H1 (cell line): Measurements from ENCODE around the gene ADAM22.

ENCODE experiments used
- BCL11A ChIP-seq, 2 experiments: IDR thresholded peaks; one replicate each; pipeline ENCODE4 v1.6.1; 2011; ENCODE audit warnings: low read depth in 2 of 2, low read length in 2 of 2, mild to moderate bottlenecking in 2 of 2
- CHD2 ChIP-seq: IDR thresholded peaks from 2 replicates; pipeline ENCODE4 v1.6.1; 2012; ENCODE audit warnings: low read length, improper control_type of control experiment
- EP300 ChIP-seq, 2 experiments: IDR thresholded peaks; 1 replicate in 1 of 2; 2 replicates in 1 of 2; pipeline ENCODE4 v1.6.1; 2011 to 2012; ENCODE audit warnings: low read depth in 2 of 2, low read length in 2 of 2, mild to moderate bottlenecking in 2 of 2, borderline replicate concordance in 1 of 2, inconsistent platforms in 1 of 2, moderate library complexity in 1 of 2
- EZH2 ChIP-seq: fragments of 200-600 bp; sonication (generic); IDR thresholded peaks from 2 replicates; pipeline ENCODE4 v1.7.1; 2012; ENCODE audit warnings: low read depth, mild to moderate bottlenecking, moderate library complexity, low read length, inconsistent platforms; ENCODE audit not compliant: severe bottlenecking
- POLR2A ChIP-seq, 2 experiments: IDR thresholded peaks; 1 replicate in 1 of 2; 2 replicates in 1 of 2; pipeline ENCODE4 v1.6.1; 2011; ENCODE audit warnings: low read depth in 2 of 2, low read length in 2 of 2, mild to moderate bottlenecking in 2 of 2; ENCODE audit errors: control extremely low read depth in 1 of 2
- POLR2AphosphoS5 ChIP-seq: IDR thresholded peaks from 2 replicates; pipeline ENCODE4 v1.6.1; 2011; ENCODE audit warnings: low read depth, low read length
- POU5F1 ChIP-seq: IDR thresholded peaks from 2 replicates; pipeline ENCODE4 v1.6.1; 2011; ENCODE audit warnings: low read depth, mild to moderate bottlenecking, low read length, moderate library complexity
- RAD21 ChIP-seq, 2 experiments: IDR thresholded peaks in 1 of 2; conservative IDR thresholded peaks in 1 of 2; 2 replicates each; pipeline ENCODE4 v1.6.1; 2011; ENCODE audit warnings: low read depth in 2 of 2, low read length in 2 of 2, improper control_type of control experiment in 1 of 2, inconsistent platforms in 1 of 2, mild to moderate bottlenecking in 1 of 2, moderate library complexity in 1 of 2
- RXRA ChIP-seq: IDR thresholded peaks from 2 replicates; pipeline ENCODE4 v1.6.1; 2011; ENCODE audit warnings: low read depth, mild to moderate bottlenecking, low read length, moderate library complexity; ENCODE audit not compliant: insufficient read depth
- SP1 ChIP-seq: IDR thresholded peaks from 2 replicates; pipeline ENCODE4 v1.6.1; 2011; ENCODE audit warnings: low read depth, low read length
- TAF1 ChIP-seq: IDR thresholded peaks from 2 replicates; pipeline ENCODE4 v1.6.1; 2011; ENCODE audit warnings: mild to moderate bottlenecking, low read depth, low read length
- TF ChIP-seq, protein P1 (sequence below), 3 experiments: IDR thresholded peaks; 1 replicate in 2 of 3; 2 replicates in 1 of 3; pipeline versions ENCODE4 v1.5.1 to v1.6.1; 2011; ENCODE audit warnings: low read length in 3 of 3, mild to moderate bottlenecking in 3 of 3, inconsistent platforms in 2 of 3, low read depth in 1 of 3, moderate library complexity in 1 of 3; ENCODE audit not compliant: insufficient read depth in 1 of 3; ENCODE audit errors: control extremely low read depth in 1 of 3
- TF ChIP-seq, protein P2 (sequence below): IDR thresholded peaks from 2 replicates; pipeline ENCODE4 v1.6.1; 2012; ENCODE audit warnings: inconsistent platforms

GRCh38 chr7:87961754-87962153 lies 27.7 kb downstream of the ADAM22 start:
- TF ChIP-seq, protein P1, sequence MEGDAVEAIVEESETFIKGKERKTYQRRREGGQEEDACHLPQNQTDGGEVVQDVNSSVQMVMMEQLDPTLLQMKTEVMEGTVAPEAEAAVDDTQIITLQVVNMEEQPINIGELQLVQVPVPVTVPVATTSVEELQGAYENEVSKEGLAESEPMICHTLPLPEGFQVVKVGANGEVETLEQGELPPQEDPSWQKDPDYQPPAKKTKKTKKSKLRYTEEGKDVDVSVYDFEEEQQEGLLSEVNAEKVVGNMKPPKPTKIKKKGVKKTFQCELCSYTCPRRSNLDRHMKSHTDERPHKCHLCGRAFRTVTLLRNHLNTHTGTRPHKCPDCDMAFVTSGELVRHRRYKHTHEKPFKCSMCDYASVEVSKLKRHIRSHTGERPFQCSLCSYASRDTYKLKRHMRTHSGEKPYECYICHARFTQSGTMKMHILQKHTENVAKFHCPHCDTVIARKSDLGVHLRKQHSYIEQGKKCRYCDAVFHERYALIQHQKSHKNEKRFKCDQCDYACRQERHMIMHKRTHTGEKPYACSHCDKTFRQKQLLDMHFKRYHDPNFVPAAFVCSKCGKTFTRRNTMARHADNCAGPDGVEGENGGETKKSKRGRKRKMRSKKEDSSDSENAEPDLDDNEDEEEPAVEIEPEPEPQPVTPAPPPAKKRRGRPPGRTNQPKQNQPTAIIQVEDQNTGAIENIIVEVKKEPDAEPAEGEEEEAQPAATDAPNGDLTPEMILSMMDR (IDR thresholded peaks at IDR 0.05; ENCODE audit: control extremely low read depth in 1 of 3, insufficient read depth in 1 of 3, low read depth in 1 of 3, low read length in 3 of 3): no peak
- TF ChIP-seq, protein P2, sequence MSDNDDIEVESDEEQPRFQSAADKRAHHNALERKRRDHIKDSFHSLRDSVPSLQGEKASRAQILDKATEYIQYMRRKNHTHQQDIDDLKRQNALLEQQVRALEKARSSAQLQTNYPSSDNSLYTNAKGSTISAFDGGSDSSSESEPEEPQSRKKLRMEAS: no peak
- no peak for TF ChIP-seq TAF1
- no peak for TF ChIP-seq BCL11A (IDR thresholded peaks at IDR 0.05; ENCODE audit: low read depth in 2 of 2, low read length in 2 of 2)
- no peak for TF ChIP-seq SP1
- TF ChIP-seq EZH2: no peak
- no peak for TF ChIP-seq EP300 (IDR thresholded peaks at IDR 0.05; ENCODE audit: borderline replicate concordance in 1 of 2, low read depth in 2 of 2, low read length in 2 of 2)
- TF ChIP-seq POU5F1: no peak
- TF ChIP-seq POLR2A (IDR thresholded peaks at IDR 0.05; ENCODE audit: control extremely low read depth in 1 of 2, low read depth in 2 of 2, low read length in 2 of 2): no peak
- TF ChIP-seq POLR2AphosphoS5: no peak
- no peak for TF ChIP-seq RXRA
- no peak for TF ChIP-seq CHD2
- no peak for TF ChIP-seq RAD21 (IDR thresholded peaks at IDR 0.05 in 1 of 2, conservative IDR thresholded peaks at IDR 0.05 in 1 of 2; ENCODE audit: low read depth in 2 of 2, low read length in 2 of 2)
